K562 (cell line): ENCODE measurements around the gene AMBRA1. TPM values are rescaled to one million over a fixed set of nuclear protein-coding genes. Genes with fewer than 3 reads are reported as not detected.
A peak's percentile ranks its signal among the peaks of the same experiment; 100 is the strongest.

ENCODE experiments used
- CCNT2 ChIP-seq: IDR thresholded peaks from 2 replicates; pipeline ENCODE4 v1.6.1; 2011; ENCODE audit warnings: borderline replicate concordance, low read depth, mild to moderate bottlenecking, moderate library complexity, mixed read lengths, low read length; ENCODE audit not compliant: insufficient read length; ENCODE audit errors: extremely low read depth
- CEBPG ChIP-seq, 3 experiments: fragments of 200-800 bp in 1 of 3; sonication (Bioruptor generic) in 1 of 3; sonication (generic) in 1 of 3; formaldehyde crosslinking in 1 of 3; IDR thresholded peaks in 2 of 3; conservative IDR thresholded peaks in 1 of 3; 2 replicates each; pipeline versions ENCODE4 v1.6.1 to v1.8.0; 2016 to 2022; ENCODE audit warnings: missing compliant biosample characterization in 2 of 3, missing genetic modification characterization in 2 of 3, mild to moderate bottlenecking in 1 of 3, missing genetic modification reagents in 1 of 3
- DPF2 ChIP-seq: fragments of 450-650 bp; IDR thresholded peaks from 2 replicates; pipeline ENCODE4 v1.6.1; 2016
- HDAC8 ChIP-seq: fragments of 450-650 bp; IDR thresholded peaks from 2 replicates; pipeline ENCODE4 v1.6.1; 2016; ENCODE audit warnings: mild to moderate bottlenecking, missing genetic modification characterization, moderate library complexity, missing compliant biosample characterization
- HSF4 ChIP-seq: fragments of 250-450 bp; sonication (Bioruptor Pico); IDR thresholded peaks from 2 replicates; pipeline ENCODE4 v2.1.2; 2022; ENCODE audit warnings: mild to moderate bottlenecking, moderate library complexity, borderline replicate concordance
- IFI16 ChIP-seq: fragments of 250-450 bp; sonication (Bioruptor Pico); IDR thresholded peaks from 2 replicates; pipeline ENCODE4 v2.1.2; 2022; ENCODE audit warnings: mild to moderate bottlenecking, inconsistent platforms
- KLF10 ChIP-seq: fragments of 250-450 bp; sonication (Bioruptor Pico); IDR thresholded peaks from 2 replicates; pipeline ENCODE4 v1.6.1; 2021; ENCODE audit warnings: matching md5 sums
- KLF6 ChIP-seq: fragments of 250-450 bp; sonication (Bioruptor Pico); IDR thresholded peaks from 2 replicates; pipeline ENCODE4 v1.4.0; 2020; ENCODE audit warnings: mild to moderate bottlenecking, moderate library complexity, borderline replicate concordance
- LARP7 ChIP-seq: fragments of 450-650 bp; IDR thresholded peaks from 2 replicates; pipeline ENCODE4 v1.6.1; 2016
- NFIC ChIP-seq: fragments of 450-650 bp; IDR thresholded peaks from 2 replicates; pipeline ENCODE4 v1.6.1; 2017; ENCODE audit warnings: mild to moderate bottlenecking, inconsistent platforms
- POLR2A ChIP-seq: fragments of 450-650 bp; conservative IDR thresholded peaks from 2 replicates; pipeline ENCODE4 v1.6.1; 2016
- RBM17 ChIP-seq: fragments of 200-400 bp; formaldehyde crosslinking; IDR thresholded peaks from 2 replicates; pipeline ENCODE4 v1.6.1; 2017; ENCODE audit warnings: low read depth, mild to moderate bottlenecking, low read length, borderline replicate concordance
- ZNF445 ChIP-seq: fragments of 250-450 bp; sonication (Bioruptor Pico); IDR thresholded peaks from 2 replicates; pipeline ENCODE4 v1.4.0; 2020; ENCODE audit warnings: low read depth, mild to moderate bottlenecking, moderate library complexity
- polyA plus RNA-seq, 8 experiments: library from polyadenylated mRNA; depleted of rRNA in 4 of 8; stranded (reverse) in 5 of 8; unstranded in 3 of 8; fragments of >200 nt; fragmentation: Nextera tagmentation in 2 of 8; fragmentation: Illumina TruSeq in 1 of 8; extraction: Ambion mirVana in 2 of 8; extraction: Trizol in 1 of 8; gene quantifications; 2 replicates each; pipeline versions ENCODE4 v1.2.1 to v1.2.3, GENCODE V29; 2011 to 2014; ENCODE audit warnings: inconsistent platforms in 1 of 8, missing spikeins in 1 of 8
- total RNA-seq, 7 experiments: library from RNA; depleted of rRNA in 6 of 7; stranded (reverse); fragments of >200 nt in 6 of 7; fragmentation: Illumina TruSeq in 2 of 7; extraction: Trizol in 2 of 7; gene quantifications; 2 replicates each; pipeline versions ENCODE4 v1.2.1 to v1.2.3, GENCODE V29; 2011 to 2021; ENCODE audit warnings: low replicate concordance in 1 of 7
- TF ChIP-seq, protein P1 (sequence below), 2 experiments: fragments of 450-650 bp; IDR thresholded peaks; 2 replicates each; pipeline ENCODE4 v1.6.1; 2016
- TF ChIP-seq, protein P2 (sequence below), 2 experiments: fragments of 450-650 bp; IDR thresholded peaks; 2 replicates each; pipeline ENCODE4 v1.6.1; 2018; ENCODE audit warnings: mild to moderate bottlenecking in 2 of 2, low read depth in 1 of 2; ENCODE audit not compliant: partially characterized antibody in 2 of 2
- TF ChIP-seq, protein P3 (sequence below): fragments of 450-650 bp; formaldehyde crosslinking; IDR thresholded peaks from 2 replicates; pipeline ENCODE4 v1.4.0; 2022; ENCODE audit warnings: missing genetic modification characterization
- TF ChIP-seq, protein P4 (sequence below): sonication (generic); formaldehyde crosslinking; IDR thresholded peaks from 2 replicates; pipeline ENCODE4 v1.8.0; 2022; ENCODE audit warnings: missing genetic modification reagents, mild to moderate bottlenecking, moderate library complexity, borderline replicate concordance
- TF ChIP-seq, protein P5 (sequence below): fragments of 250-450 bp; sonication (Bioruptor Pico); IDR thresholded peaks from 2 replicates; pipeline ENCODE4 v1.5.1; 2021; ENCODE audit warnings: mild to moderate bottlenecking

The AMBRA1 gene
- total and polyA plus RNA-seq, 9 of the 15 experiments (the other 6 are each of a cell fraction or from before 2014, with no cell fraction given): 0.15 to 24.5 (median 13.0) TPM

DNA sequence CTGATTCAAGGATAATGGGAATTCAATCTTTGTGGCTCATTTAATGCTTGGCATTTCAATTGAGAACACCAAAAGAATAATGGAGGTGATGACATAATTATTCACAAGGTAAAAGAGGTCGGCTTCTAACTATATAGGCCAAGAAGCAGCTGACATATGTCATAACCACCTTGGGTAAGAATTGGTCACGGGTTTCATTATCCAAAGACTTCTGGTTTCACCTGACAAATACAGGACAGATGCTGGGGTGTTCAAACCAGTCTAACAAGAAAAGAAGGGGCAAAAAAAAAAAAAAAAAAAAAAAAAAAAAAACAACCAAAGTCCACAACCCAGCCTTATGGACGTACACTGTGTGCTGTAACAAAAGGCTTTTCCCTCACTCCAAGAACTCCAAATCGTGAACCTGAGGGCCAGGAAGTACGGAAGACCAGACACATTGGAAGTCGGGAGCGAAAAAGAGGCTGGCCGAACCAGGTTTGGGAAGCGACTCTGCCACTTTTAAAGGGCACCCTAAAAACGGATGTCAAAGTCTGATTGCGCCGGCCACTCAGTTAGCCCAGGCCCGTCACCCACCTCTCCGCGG is 22.8 kb upstream of the AMBRA1 start (continued):
- TF ChIP-seq, protein P1, sequence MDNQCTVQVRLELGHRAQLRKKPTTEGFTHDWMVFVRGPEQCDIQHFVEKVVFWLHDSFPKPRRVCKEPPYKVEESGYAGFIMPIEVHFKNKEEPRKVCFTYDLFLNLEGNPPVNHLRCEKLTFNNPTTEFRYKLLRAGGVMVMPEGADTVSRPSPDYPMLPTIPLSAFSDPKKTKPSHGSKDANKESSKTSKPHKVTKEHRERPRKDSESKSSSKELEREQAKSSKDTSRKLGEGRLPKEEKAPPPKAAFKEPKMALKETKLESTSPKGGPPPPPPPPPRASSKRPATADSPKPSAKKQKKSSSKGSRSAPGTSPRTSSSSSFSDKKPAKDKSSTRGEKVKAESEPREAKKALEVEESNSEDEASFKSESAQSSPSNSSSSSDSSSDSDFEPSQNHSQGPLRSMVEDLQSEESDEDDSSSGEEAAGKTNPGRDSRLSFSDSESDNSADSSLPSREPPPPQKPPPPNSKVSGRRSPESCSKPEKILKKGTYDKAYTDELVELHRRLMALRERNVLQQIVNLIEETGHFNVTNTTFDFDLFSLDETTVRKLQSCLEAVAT (IDR thresholded peaks at IDR 0.05): peak; percentile 24 to 60; a peak in 2 of 4 replicates
- TF ChIP-seq KLF6 (CRISPR knock-in tag) (no peak), POLR2A (peak; percentile 68; the same call in 1 of the 2 replicates), HSF4 (no peak), KLF10 (no peak), ZNF445 (CRISPR knock-in tag) (no peak), NFIC (no peak), RBM17 (no peak), CCNT2 (no peak), CEBPG (CRISPR knock-in tag; IDR thresholded peaks at IDR 0.05) (no peak), CEBPG (tag; conservative IDR thresholded peaks at IDR 0.05 in 1 of 2, IDR thresholded peaks at IDR 0.05 in 1 of 2) (peak in 1 of 2 experiments; percentile 63; a peak in 2 of 4 replicates), LARP7 (0 out of 2 replicates have a peak, but pooled peaks have one; percentile 13), HDAC8 (tag) (no peak), DPF2 (peak; percentile 49; the same call in 1 of the 2 replicates), IFI16 (CRISPR knock-in tag) (no peak)
- TF ChIP-seq, protein P2, sequence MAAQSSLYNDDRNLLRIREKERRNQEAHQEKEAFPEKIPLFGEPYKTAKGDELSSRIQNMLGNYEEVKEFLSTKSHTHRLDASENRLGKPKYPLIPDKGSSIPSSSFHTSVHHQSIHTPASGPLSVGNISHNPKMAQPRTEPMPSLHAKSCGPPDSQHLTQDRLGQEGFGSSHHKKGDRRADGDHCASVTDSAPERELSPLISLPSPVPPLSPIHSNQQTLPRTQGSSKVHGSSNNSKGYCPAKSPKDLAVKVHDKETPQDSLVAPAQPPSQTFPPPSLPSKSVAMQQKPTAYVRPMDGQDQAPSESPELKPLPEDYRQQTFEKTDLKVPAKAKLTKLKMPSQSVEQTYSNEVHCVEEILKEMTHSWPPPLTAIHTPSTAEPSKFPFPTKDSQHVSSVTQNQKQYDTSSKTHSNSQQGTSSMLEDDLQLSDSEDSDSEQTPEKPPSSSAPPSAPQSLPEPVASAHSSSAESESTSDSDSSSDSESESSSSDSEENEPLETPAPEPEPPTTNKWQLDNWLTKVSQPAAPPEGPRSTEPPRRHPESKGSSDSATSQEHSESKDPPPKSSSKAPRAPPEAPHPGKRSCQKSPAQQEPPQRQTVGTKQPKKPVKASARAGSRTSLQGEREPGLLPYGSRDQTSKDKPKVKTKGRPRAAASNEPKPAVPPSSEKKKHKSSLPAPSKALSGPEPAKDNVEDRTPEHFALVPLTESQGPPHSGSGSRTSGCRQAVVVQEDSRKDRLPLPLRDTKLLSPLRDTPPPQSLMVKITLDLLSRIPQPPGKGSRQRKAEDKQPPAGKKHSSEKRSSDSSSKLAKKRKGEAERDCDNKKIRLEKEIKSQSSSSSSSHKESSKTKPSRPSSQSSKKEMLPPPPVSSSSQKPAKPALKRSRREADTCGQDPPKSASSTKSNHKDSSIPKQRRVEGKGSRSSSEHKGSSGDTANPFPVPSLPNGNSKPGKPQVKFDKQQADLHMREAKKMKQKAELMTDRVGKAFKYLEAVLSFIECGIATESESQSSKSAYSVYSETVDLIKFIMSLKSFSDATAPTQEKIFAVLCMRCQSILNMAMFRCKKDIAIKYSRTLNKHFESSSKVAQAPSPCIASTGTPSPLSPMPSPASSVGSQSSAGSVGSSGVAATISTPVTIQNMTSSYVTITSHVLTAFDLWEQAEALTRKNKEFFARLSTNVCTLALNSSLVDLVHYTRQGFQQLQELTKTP (IDR thresholded peaks at IDR 0.05; ENCODE audit: low read depth in 1 of 2, partially characterized antibody in 2 of 2): peak in 1 of 2 experiments; percentile 61
- TF ChIP-seq, protein P3, sequence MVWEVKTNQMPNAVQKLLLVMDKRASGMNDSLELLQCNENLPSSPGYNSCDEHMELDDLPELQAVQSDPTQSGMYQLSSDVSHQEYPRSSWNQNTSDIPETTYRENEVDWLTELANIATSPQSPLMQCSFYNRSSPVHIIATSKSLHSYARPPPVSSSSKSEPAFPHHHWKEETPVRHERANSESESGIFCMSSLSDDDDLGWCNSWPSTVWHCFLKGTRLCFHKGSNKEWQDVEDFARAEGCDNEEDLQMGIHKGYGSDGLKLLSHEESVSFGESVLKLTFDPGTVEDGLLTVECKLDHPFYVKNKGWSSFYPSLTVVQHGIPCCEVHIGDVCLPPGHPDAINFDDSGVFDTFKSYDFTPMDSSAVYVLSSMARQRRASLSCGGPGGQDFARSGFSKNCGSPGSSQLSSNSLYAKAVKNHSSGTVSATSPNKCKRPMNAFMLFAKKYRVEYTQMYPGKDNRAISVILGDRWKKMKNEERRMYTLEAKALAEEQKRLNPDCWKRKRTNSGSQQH (CRISPR knock-in tag): no peak
- TF ChIP-seq, protein P4, sequence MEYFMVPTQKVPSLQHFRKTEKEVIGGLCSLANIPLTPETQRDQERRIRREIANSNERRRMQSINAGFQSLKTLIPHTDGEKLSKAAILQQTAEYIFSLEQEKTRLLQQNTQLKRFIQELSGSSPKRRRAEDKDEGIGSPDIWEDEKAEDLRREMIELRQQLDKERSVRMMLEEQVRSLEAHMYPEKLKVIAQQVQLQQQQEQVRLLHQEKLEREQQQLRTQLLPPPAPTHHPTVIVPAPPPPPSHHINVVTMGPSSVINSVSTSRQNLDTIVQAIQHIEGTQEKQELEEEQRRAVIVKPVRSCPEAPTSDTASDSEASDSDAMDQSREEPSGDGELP: peak; percentile 43; the same call in 1 of the 2 replicates
- TF ChIP-seq, protein P5, sequence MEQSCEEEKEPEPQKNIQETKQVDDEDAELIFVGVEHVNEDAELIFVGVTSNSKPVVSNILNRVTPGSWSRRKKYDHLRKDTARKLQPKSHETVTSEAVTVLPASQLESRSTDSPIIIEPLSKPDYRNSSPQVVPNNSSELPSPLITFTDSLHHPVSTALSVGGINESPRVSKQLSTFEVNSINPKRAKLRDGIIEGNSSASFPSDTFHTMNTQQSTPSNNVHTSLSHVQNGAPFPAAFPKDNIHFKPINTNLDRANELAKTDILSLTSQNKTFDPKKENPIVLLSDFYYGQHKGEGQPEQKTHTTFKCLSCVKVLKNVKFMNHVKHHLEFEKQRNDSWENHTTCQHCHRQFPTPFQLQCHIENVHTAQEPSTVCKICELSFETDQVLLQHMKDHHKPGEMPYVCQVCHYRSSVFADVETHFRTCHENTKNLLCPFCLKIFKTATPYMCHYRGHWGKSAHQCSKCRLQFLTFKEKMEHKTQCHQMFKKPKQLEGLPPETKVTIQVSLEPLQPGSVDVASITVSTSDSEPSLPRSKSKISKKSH (CRISPR knock-in tag): no peak
